HG03354 (cell line): ENCODE data around the gene H2AZ2.
"Not testable (repeated sequence)": the region's sequence is repeated elsewhere in the genome, so short reads cannot be mapped to it uniquely, and the experiment has no call there.

Experiments
- ATAC-seq: cut with Tn5 transposase; IDR thresholded peaks from one replicate; pipeline ENCODE4 v1.9.1; 2021; ENCODE audit warnings: mild to moderate bottlenecking; ENCODE audit not compliant: unreplicated experiment, poor library complexity, severe bottlenecking

H2AZ2 gene

DNA sequence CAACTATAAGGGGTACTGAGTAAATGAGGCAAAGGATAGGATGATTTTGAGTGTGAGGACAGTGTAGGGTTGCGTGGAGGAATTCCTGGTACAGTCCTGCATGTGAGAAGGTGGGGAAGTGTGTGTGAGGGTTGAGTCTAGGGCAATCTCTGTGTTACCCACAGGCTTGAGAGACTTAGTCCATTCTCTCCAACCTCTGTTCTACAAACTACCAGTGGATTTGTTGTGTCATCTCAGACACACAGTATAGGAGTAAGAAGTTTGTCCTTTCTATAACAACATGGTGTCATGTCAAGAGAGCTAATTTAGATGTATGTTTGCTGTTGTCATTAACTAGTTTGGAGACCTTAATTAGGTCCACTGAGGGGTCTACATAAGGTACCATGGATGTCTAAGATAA lies 24.9 kb upstream of the H2AZ2 start:
- ATAC-seq: no peak

- ATAC-seq: not testable (repeated sequence)
Measured at GRCh38 chr7:44871918-44872317, 24.0 kb upstream of the H2AZ2 start.

DNA sequence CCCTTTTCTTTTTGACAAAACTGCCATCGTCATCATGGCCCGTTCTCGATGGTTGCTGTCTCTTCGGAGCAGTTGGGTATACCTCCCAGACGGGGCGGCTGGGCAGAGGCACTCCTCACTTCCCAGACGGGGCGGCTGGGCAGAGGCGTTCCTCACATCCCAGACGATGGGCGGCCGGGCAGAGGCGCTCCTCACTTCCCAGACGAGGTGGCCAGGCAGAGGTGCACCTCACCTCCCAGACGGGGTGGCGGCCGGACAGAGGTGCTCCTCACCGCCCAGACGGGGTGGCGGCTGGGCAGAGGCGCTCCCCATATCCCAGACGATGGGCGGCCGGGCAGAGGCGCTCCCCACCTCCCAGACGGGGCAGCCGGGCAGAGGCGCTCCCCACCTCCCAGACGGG lies 22.9 kb upstream of the H2AZ2 start:
- ATAC-seq: not testable (repeated sequence)

- ATAC-seq: not testable (repeated sequence)
Measured at GRCh38 chr7:44870336-44870735, 22.4 kb upstream of the H2AZ2 start.

DNA sequence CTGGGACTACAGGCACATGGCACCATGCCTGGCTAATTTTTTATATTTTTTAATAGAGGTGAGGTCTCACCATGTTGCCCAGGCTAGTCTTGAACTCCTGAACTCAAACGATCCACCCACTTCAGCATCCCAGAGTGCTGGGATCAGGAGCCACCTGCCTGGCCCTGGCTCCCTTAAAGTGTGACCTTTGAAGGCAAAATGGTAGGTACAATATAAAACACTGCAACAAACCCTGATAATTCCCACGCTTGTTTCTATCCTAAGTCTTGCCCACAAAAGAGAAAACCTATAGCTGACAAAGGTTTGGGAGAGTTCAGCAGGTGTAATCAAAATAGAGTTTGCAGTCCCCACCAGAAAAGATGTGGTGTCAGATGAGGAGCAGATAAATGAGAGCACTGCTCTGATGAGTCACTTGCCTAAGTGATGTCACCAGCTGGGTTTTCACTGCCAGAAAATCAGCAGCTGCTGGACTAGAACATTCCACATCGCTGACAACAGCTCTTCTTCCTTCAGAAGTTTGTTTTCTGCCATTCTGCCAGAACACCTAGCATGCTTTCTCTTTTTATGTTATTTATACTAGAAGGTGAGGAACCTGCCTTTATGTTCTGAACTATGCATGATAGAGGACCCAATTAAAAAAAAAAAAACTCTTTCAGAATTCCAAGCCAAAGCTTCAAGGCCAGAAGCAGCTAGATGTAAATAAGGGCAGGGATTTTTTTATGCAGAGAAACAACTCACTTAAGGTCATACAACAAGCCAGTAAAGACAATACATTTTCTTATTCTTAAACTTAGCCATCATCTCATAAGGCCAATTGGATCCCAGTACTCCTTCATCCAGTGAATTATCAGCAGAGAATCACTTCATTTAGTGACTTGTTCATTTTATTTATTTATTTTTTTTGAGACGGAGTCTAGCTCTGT lies 19.4 kb upstream of the H2AZ2 start:
- no peak for ATAC-seq

GRCh38 chr7:44861949-44862348 lies 14.1 kb upstream of the H2AZ2 start:
- not testable (repeated sequence) for ATAC-seq

DNA sequence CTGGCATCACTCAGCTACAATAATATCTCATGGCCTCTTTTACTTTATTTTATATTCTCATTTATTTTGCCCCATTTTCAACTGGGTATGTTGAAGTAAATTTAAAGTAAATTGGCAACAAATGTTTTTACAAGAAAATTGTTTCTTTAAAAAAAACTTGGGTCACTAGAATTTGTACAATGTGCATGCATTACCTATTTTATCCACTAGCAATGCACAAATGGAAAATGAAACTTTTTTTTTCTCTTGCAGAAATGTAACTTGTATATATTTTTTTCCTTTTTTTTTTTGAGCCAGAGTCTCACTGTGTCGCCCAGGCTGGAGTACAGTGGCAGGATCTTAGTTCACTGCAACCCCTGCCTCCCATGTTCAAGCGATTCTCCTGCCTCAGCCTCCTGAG lies 10.3 kb upstream of the H2AZ2 start:
- no peak for ATAC-seq

DNA sequence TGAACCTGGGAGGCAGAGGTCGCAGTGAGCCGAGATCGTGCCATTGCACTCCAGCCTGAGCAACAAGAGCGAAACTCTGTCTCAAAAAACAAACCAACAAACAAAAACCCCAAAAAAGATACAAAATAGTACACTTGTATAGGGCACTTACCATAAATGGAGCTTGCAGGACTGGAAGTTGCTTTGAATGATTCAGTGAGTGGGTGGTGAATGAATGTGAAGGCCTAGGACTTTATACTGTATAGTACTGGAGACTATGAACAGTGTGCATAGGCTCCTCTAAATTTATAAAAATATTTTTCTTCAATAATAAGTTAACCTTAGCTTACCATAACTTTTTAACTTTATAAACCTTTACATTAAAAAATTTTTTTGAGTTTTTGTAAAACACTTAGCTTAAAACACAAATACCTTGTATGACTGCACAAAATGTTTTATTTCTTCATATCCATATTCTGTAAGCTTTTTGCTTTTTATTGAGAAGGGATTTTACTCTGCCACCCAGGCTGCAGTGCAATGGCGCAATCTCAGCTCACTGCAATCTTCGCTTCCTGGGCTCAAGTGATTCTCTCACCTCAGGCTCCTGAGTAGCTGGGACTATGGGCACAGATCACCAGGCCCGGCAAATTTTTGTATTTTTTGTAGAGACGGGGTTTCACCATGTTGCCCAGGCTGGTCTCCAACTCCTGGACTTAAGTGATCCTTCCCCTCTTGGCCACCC lies 6.9 kb upstream of the H2AZ2 start:
- no peak for ATAC-seq

- no peak for ATAC-seq
Measured at GRCh38 chr7:44853391-44853790, 5.5 kb upstream of the H2AZ2 start.

- ATAC-seq: no peak
Measured at GRCh38 chr7:44852590-44852989, 4.7 kb upstream of the H2AZ2 start.

- no peak for ATAC-seq
Measured at GRCh38 chr7:44849885-44850544, 2.1 kb upstream of the H2AZ2 start.

- ATAC-seq: no peak
Measured at GRCh38 chr7:44849259-44849884, 1.5 kb upstream of the H2AZ2 start.

DNA sequence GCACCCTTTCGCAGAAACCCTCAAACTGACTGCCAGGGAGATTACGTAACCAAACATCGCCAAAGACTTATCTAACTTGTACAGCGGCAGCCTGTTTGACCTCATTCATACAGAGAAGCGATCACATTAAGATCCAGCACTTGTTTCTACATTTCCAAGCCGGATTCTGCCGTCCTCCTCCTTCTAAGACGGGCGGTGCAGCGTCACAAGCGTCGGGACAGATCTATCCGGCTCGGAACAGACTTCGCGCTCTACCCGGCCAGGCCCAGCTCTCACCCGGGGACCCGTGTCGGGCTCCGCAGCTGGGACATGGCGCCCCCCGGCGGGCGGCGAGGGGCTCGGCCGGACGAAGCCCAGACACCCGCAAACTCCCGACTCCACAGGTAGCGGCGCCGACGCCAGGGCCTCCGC lies 373 bp downstream of the H2AZ2 start:
- ATAC-seq: peak; percentile 71

GRCh38 chr7:44846816-44847508 lies 925 bp downstream of the H2AZ2 start:
- ATAC-seq: no peak

DNA sequence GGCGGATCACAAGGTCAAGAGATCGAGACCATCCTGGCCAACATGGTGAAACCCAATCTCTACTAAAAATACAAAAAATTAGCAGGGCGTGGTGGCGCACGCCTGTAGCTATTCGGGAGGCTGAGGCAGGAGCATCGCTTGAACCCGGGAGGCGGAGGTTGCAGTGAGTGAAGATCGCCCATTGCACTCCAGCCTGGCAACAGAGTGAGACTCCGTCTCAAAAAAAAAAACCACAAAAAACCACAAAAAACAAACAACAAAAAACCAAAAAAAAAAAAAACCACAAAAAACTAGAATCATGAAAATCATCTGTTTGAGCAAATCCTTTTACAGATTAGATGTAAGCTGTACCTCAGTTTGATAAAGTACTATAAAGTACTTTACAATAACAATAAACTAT lies 1.5 kb downstream of the H2AZ2 start:
- ATAC-seq: not testable (repeated sequence)

DNA sequence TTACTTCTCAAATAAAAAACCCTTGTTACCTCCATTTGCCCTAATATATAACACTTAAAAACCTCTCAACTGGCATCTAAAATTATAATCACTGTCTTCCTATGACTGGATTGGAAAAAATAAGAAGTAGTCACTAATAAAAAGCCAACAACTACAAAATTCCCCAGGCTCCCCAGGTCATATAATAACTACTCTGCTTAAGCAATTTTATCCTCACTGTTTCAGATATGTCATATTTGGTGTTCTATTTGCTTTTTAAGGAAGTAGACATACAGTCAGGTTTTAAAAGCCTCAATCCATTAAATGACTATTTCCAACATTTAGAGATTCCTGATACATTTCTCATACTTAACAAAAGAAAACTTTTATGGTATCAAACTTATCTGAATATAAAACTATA lies 2.4 kb downstream of the H2AZ2 start:
- no peak for ATAC-seq

GRCh38 chr7:44843440-44843839 lies 4.4 kb downstream of the H2AZ2 start:
- not testable (repeated sequence) for ATAC-seq

DNA sequence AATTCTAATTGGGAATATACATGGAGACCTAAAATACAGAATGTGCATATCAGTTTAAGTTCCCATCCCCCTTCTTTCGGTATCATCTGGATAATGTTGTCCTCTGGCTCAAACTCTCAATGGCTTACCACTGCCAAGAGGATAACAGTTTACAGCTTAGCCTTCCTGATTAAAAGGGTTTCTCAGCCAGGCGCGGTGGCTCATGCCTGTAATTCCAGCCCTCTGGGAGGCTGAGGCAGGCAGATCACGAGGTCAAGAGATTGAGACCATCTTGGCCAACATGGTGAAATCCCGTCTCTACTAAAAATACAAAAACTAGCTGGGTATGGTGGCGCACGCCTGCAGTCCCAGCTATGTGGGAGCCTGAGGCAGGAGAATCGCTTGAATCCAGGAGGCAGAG lies 5.2 kb downstream of the H2AZ2 start:
- ATAC-seq: not testable (repeated sequence)

GRCh38 chr7:44838751-44839150 lies 9.1 kb downstream of the H2AZ2 start:
- ATAC-seq: no peak
